GM20000 (cell line): Measurements from ENCODE around the gene IFT80.
"Not testable (repeated sequence)": the region's sequence is repeated elsewhere in the genome, so short reads cannot be mapped to it uniquely, and the experiment has no call there.

ENCODE experiments used
- DNase-seq: peaks from one replicate; pipeline ENCODE4 v3.0.0; 2012; ENCODE audit warnings: low spot score
- TF ChIP-seq, protein P1 (sequence below): IDR thresholded peaks from 2 replicates; pipeline ENCODE4 v1.5.1; 2012; ENCODE audit warnings: mild to moderate bottlenecking, control low read depth; ENCODE audit errors: extremely low read depth, missing control alignments

Gene IFT80

DNA sequence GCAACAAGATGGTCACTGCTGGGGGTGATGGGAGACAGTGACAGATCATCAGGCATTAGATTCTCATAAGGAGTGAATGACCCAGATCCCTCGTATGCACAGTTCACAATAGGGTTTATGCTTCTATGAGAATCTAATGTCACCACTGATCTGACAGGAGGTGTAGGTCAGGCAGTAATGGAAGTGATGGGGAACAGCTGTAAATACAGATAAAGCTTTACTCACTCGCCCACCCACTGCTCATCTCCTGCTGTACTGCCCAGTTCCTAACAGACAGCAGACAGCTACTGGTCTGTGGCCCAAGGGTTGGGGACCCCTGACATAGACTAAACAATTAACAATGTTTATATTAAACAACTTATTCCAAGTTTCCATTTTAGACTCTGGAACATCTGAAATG lies 25.4 kb downstream of the IFT80 start:
- TF ChIP-seq, protein P1, sequence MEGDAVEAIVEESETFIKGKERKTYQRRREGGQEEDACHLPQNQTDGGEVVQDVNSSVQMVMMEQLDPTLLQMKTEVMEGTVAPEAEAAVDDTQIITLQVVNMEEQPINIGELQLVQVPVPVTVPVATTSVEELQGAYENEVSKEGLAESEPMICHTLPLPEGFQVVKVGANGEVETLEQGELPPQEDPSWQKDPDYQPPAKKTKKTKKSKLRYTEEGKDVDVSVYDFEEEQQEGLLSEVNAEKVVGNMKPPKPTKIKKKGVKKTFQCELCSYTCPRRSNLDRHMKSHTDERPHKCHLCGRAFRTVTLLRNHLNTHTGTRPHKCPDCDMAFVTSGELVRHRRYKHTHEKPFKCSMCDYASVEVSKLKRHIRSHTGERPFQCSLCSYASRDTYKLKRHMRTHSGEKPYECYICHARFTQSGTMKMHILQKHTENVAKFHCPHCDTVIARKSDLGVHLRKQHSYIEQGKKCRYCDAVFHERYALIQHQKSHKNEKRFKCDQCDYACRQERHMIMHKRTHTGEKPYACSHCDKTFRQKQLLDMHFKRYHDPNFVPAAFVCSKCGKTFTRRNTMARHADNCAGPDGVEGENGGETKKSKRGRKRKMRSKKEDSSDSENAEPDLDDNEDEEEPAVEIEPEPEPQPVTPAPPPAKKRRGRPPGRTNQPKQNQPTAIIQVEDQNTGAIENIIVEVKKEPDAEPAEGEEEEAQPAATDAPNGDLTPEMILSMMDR, result no peak
- DNase-seq, result no peak

- DNase-seq, result no peak
- TF ChIP-seq, protein P1, result no peak
Observed at GRCh38 chr3:160372780-160373179, 26.2 kb downstream of the IFT80 start.

DNA sequence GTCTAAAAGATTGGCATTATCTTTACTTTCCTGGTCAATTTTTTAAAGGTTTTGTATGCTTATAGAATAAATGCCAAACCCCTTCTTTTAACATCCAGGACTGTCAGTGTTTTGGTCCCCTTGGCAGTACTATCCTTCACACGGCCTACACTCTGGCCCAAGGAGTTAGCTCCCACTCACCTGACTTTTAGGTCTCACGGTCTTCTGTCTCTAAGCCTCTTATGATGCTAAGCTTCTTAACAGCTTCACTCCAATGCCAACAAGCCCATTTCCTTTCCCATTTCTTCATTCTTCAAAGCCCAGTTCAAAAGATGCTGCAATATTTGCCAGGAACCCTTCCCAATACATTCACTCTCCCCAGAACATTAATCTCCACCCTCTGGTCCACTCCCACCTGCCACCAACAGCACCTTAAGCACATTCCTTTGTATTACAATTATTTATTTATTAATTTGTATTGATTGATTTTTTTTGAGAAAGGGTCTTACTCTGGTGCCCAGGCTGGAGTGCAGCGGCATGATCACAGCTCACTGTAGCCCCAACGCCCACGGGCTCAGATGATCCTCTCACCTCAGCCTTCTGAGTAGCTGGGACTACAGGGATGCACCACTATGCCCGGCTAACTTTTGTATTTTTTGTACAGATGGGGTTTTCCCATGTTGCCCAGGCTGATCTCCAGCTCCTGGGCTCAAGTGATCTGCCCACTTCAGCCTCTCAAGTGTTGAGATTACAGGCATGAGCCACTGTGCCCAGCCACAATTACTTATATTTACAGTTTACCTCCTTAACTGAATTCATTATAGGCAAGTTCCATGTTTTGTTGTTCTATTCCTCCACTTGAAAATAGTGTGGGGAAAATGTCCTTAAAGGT lies 27.8 kb downstream of the IFT80 start:
- no peak for DNase-seq
- TF ChIP-seq, protein P1, result no peak

DNA sequence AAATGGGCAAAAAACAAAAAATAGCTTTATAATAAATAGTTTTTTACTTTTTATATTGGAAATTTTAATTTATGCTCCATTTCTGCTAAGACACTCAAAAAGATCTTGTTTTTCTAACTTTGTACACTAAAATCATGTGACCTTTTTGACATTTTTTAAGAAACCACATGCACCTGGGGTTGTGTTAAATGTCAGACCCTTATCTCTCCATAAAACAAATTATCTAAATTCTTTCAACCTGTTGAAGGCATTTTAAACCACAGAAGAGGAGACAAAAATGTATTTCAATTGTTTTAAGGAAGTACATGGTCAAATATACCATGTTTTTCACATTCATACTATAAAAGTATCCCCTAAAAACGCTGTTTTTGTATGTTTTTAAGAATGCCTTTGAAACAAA lies 29.2 kb downstream of the IFT80 start:
- TF ChIP-seq, protein P1, result no peak
- no peak for DNase-seq

- no peak for DNase-seq
- TF ChIP-seq, protein P1, result no peak
Observed at GRCh38 chr3:160368804-160369203, 30.2 kb downstream of the IFT80 start.

- TF ChIP-seq, protein P1, result no peak
- no peak for DNase-seq
Observed at GRCh38 chr3:160365869-160366522, 33.0 kb downstream of the IFT80 start.

DNA sequence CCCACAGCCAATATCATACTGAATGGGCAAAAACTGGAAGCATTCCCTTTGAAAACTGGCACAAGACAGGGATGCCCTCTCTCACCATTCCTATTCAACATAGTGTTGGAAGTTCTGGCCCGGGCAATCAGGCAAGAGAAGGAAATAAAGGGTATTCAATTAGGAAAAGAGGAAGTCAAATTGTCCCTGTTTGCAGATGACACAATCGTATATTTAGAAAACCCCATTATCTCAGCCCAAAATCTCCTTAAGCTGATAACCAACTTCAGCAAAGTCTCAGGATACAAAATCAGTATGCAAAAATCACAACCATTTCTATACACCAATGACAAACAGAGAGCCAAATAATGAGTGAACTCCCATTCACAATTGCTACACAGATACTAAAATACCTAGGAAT lies 36.1 kb downstream of the IFT80 start:
- DNase-seq, result not testable (repeated sequence)
